Endothelial cell (in vitro differentiated cells): ENCODE data around the gene MAD1L1. TPM values are rescaled to one million over a fixed set of nuclear protein-coding genes. Genes with fewer than 3 reads are reported as not detected.

Source experiments
- DNase-seq: peaks from one replicate; pipeline ENCODE4 v3.0.0; 2021; ENCODE audit warnings: low spot score
- H3K27ac Mint-ChIP-seq: one replicate; pipeline ENCODE4 v1.8.0; 2021; ENCODE audit warnings: mixed read lengths, inconsistent platforms; ENCODE audit not compliant: unreplicated experiment
- H3K27me3 Mint-ChIP-seq: one replicate; pipeline ENCODE4 v1.8.0; 2021; ENCODE audit warnings: mild to moderate bottlenecking, moderate library complexity, mixed read lengths, inconsistent platforms; ENCODE audit not compliant: unreplicated experiment
- H3K36me3 Mint-ChIP-seq: one replicate; pipeline ENCODE4 v1.8.0; 2021; ENCODE audit warnings: mild to moderate bottlenecking, low read depth, mixed read lengths, inconsistent platforms; ENCODE audit not compliant: unreplicated experiment
- H3K4me1 Mint-ChIP-seq: one replicate; pipeline ENCODE4 v1.8.0; 2021; ENCODE audit warnings: mild to moderate bottlenecking, mixed read lengths, inconsistent platforms; ENCODE audit not compliant: unreplicated experiment
- H3K4me3 Mint-ChIP-seq: one replicate; pipeline ENCODE4 v1.8.0; 2021; ENCODE audit warnings: mild to moderate bottlenecking, mixed read lengths, inconsistent platforms; ENCODE audit not compliant: unreplicated experiment
- H3K9me3 Mint-ChIP-seq: one replicate; pipeline ENCODE4 v1.8.0; 2021; ENCODE audit warnings: mixed read lengths, inconsistent platforms; ENCODE audit not compliant: unreplicated experiment
- CTCF ChIP-seq: fragments of 200-600 bp; sonication (generic); IDR thresholded peaks from one replicate; pipeline ENCODE4 v1.5.0; 2021; ENCODE audit warnings: antibody characterized with exemption; ENCODE audit not compliant: unreplicated experiment
- total RNA-seq: library from RNA; stranded (reverse); fragmentation: NEBNext Ultra II Directional; extraction: Animal tissue kit (Norgen Biotek cat#: 25700); gene quantifications from one replicate; pipeline ENCODE4 v1.2.1, GENCODE V29; 2021; ENCODE audit not compliant: unreplicated experiment

Gene MAD1L1
- total RNA-seq, 1 donor from 2014 or later: 43.3 TPM

GRCh38 chr7:2154121-2154520 is 78.6 kb downstream of the MAD1L1 start:
- Mint-ChIP-seq H3K4me3 (no peak overlapping the region), H3K36me3 (peaks cover 5% of the 10 kb centered on the region), H3K27ac (peak overlapping the region; percentile 2), H3K27me3 (peaks cover 6% of the 10 kb centered on the region), H3K9me3 (no peaks in the 10 kb centered on the region), H3K4me1 (peaks cover 8% of the 10 kb centered on the region)
- no peak for DNase-seq
- no peak for TF ChIP-seq CTCF

- no peak overlapping the region for H3K4me3 Mint-ChIP-seq
- H3K9me3 Mint-ChIP-seq: no peaks in the 10 kb centered on the region
- H3K4me1 Mint-ChIP-seq: peaks cover 8% of the 10 kb centered on the region
- peaks cover 11% of the 10 kb centered on the region for H3K36me3 Mint-ChIP-seq
- no peak for DNase-seq
- TF ChIP-seq CTCF: no peak
- H3K27me3 Mint-ChIP-seq: peaks cover 6% of the 10 kb centered on the region
- H3K27ac Mint-ChIP-seq: no peak overlapping the region
Measured at GRCh38 chr7:2152646-2153045, 80.1 kb downstream of the MAD1L1 start.

GRCh38 chr7:2151801-2152612 is 80.7 kb downstream of the MAD1L1 start:
- peaks cover 8% of the 10 kb centered on the region for H3K4me1 Mint-ChIP-seq
- DNase-seq: no peak
- TF ChIP-seq CTCF: no peak
- H3K4me3 Mint-ChIP-seq: no peak overlapping the region
- H3K27ac Mint-ChIP-seq: no peak overlapping the region
- H3K36me3 Mint-ChIP-seq: peaks cover 11% of the 10 kb centered on the region
- H3K9me3 Mint-ChIP-seq: no peaks in the 10 kb centered on the region
- peaks cover 6% of the 10 kb centered on the region for H3K27me3 Mint-ChIP-seq

GRCh38 chr7:2151237-2151636 is 81.5 kb downstream of the MAD1L1 start:
- Mint-ChIP-seq H3K9me3 (no peaks in the 10 kb centered on the region), H3K4me1 (peaks cover 8% of the 10 kb centered on the region), H3K36me3 (peaks cover 11% of the 10 kb centered on the region), H3K4me3 (no peak overlapping the region), H3K27me3 (peaks cover 6% of the 10 kb centered on the region), H3K27ac (no peak overlapping the region)
- no peak for DNase-seq
- TF ChIP-seq CTCF: no peak

GRCh38 chr7:2150445-2150815 is 82.3 kb downstream of the MAD1L1 start:
- Mint-ChIP-seq H3K27ac (peak overlapping the region; percentile 14), H3K36me3 (peaks cover 11% of the 10 kb centered on the region), H3K9me3 (no peaks in the 10 kb centered on the region), H3K4me1 (peaks cover 8% of the 10 kb centered on the region), H3K27me3 (peaks cover 6% of the 10 kb centered on the region), H3K4me3 (no peak overlapping the region)
- no peak for DNase-seq
- TF ChIP-seq CTCF: no peak
